Measurements from ENCODE around the gene SLC50A1. TPM values are rescaled to one million over a fixed set of nuclear protein-coding genes. Genes with fewer than 3 reads are reported as not detected.

Gene SLC50A1
- total and polyA plus RNA-seq, 2 experiments from 2014 or later: 88.6 to 111 TPM

- peak; percentile 86 for DNase-seq (ENCODE audit: low spot score)
- TF ChIP-seq, protein P1, sequence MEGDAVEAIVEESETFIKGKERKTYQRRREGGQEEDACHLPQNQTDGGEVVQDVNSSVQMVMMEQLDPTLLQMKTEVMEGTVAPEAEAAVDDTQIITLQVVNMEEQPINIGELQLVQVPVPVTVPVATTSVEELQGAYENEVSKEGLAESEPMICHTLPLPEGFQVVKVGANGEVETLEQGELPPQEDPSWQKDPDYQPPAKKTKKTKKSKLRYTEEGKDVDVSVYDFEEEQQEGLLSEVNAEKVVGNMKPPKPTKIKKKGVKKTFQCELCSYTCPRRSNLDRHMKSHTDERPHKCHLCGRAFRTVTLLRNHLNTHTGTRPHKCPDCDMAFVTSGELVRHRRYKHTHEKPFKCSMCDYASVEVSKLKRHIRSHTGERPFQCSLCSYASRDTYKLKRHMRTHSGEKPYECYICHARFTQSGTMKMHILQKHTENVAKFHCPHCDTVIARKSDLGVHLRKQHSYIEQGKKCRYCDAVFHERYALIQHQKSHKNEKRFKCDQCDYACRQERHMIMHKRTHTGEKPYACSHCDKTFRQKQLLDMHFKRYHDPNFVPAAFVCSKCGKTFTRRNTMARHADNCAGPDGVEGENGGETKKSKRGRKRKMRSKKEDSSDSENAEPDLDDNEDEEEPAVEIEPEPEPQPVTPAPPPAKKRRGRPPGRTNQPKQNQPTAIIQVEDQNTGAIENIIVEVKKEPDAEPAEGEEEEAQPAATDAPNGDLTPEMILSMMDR (IDR thresholded peaks at IDR 0.05; ENCODE audit: poor library complexity): no peak
- no peak for TF ChIP-seq EZH2 (IDR thresholded peaks at IDR 0.05; ENCODE audit: borderline replicate concordance)
- TF ChIP-seq EZH2phosphoT487 (IDR thresholded peaks at IDR 0.05; ENCODE audit: low read depth, severe bottlenecking, unreplicated experiment): no peak
- no peaks in the 10 kb centered on the region for H3K36me3 ChIP-seq (replicated peaks; ENCODE audit: insufficient read depth, low read depth)
- peaks cover 35% of the 10 kb centered on the region for H3K4me1 ChIP-seq (ENCODE audit: insufficient read depth)
- H3K4me2 ChIP-seq: peak overlapping the region; percentile 98
- H3K79me2 ChIP-seq: peaks cover 36% of the 10 kb centered on the region
- H3K9me2 ChIP-seq (replicated peaks; ENCODE audit: insufficient read depth): no peaks in the 10 kb centered on the region
- peak overlapping the region; percentile 97 for H3K27ac ChIP-seq
- H2AFZ ChIP-seq: peak overlapping the region; percentile 55
- no peaks in the 10 kb centered on the region for H3K9me3 ChIP-seq (ENCODE audit: low read depth)
- peak overlapping the region; percentile 45 for H3K4me3 ChIP-seq
- 2% methylated on average over 24 of the region's 32 CpGs for WGBS (ENCODE audit: low lambda C conversion rate, missing lambda C conversion rate)
- no peaks in the 10 kb centered on the region for H3K27me3 ChIP-seq
- H4K20me1 ChIP-seq (ENCODE audit: insufficient read depth, poor library complexity, severe bottlenecking): no peaks in the 10 kb centered on the region
Measured at GRCh38 chr1:155126556-155127104, 9.0 kb upstream of the SLC50A1 start.

GRCh38 chr1:155127105-155127966, 8.3 kb upstream of the SLC50A1 start, which contains the start of gene EFNA1:
EFNA1 (plus strand) TSS chr1:155127876; CDS start chr1:155127978, 102 bp downstream.
- H3K27ac ChIP-seq: peak within 1 kb of the TSS; percentile 97
- H4K20me1 ChIP-seq (ENCODE audit: insufficient read depth, poor library complexity, severe bottlenecking): no peaks in the 10 kb centered on the region
- peaks cover 43% of the 10 kb centered on the region for H3K79me2 ChIP-seq
- H3K4me2 ChIP-seq: peak within 1 kb of the TSS; percentile 98
- no peaks in the 10 kb centered on the region for H3K27me3 ChIP-seq
- H3K9me2 ChIP-seq (replicated peaks; ENCODE audit: insufficient read depth): no peaks in the 10 kb centered on the region
- H2AFZ ChIP-seq: peak within 1 kb of the TSS; percentile 55
- peak within 1 kb of the TSS; percentile 45 for H3K4me3 ChIP-seq
- WGBS (ENCODE audit: low lambda C conversion rate, missing lambda C conversion rate): 2% methylated on average over 47 of the region's 76 CpGs
- no peaks in the 10 kb centered on the region for H3K9me3 ChIP-seq (ENCODE audit: low read depth)
- H3K36me3 ChIP-seq (replicated peaks; ENCODE audit: insufficient read depth, low read depth): no peaks in the 10 kb centered on the region
- DNase-seq (ENCODE audit: low spot score): peak; percentile 88
- peaks cover 35% of the 10 kb centered on the region for H3K4me1 ChIP-seq (ENCODE audit: insufficient read depth)
- TF ChIP-seq EZH2phosphoT487 (IDR thresholded peaks at IDR 0.05; ENCODE audit: low read depth, severe bottlenecking, unreplicated experiment) (no peak), EZH2 (IDR thresholded peaks at IDR 0.05; ENCODE audit: borderline replicate concordance) (no peak)
- TF ChIP-seq, protein P1 (IDR thresholded peaks at IDR 0.05; ENCODE audit: poor library complexity): no peak

DNA sequence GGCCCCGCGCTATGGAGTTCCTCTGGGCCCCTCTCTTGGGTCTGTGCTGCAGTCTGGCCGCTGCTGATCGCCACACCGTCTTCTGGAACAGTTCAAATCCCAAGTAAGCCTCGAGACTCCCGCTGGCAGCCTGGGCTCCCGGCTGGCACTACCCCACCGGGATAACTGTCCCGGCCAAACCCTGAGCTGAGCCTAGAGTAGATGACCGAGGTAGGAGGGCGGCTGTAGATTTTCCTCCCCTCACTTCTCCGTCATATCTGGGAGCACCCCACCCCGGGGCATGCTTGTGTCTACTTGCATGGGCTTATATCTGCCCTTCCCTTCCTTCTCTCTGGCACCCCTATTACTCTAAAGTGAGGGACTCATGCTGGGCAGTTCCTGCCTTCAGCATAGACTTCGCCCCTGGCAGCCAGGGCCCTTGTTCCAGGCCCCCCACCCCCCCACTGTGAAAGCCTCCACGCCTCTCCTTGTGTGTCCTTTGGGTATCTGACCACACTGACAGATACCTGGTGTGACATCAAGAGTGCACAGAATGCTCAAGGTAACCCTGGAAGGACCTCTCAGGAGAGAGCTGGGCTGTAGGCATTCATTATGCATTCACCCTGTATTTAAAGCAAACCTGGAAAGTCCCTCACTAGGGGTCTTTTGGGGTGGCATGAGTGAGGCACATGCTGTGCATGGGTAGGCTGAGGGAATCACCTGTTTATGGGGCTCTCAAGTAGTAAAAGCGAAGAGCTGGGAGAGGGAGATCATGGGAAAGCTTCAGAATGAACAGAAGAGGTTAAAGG, 7.5 kb upstream of the SLC50A1 start:
- peak overlapping the region; percentile 97 for H3K27ac ChIP-seq
- H3K27me3 ChIP-seq: no peaks in the 10 kb centered on the region
- H3K79me2 ChIP-seq: peaks cover 47% of the 10 kb centered on the region
- no peaks in the 10 kb centered on the region for H3K9me3 ChIP-seq (ENCODE audit: low read depth)
- TF ChIP-seq EZH2phosphoT487 (IDR thresholded peaks at IDR 0.05; ENCODE audit: low read depth, severe bottlenecking, unreplicated experiment): no peak
- no peak for TF ChIP-seq EZH2 (IDR thresholded peaks at IDR 0.05; ENCODE audit: borderline replicate concordance)
- TF ChIP-seq, protein P1 (IDR thresholded peaks at IDR 0.05; ENCODE audit: poor library complexity): no peak
- peak overlapping the region; percentile 45 for H3K4me3 ChIP-seq
- no peak for DNase-seq (ENCODE audit: low spot score)
- no peak overlapping the region for H2AFZ ChIP-seq
- H3K4me2 ChIP-seq: peak overlapping the region; percentile 98
- WGBS (ENCODE audit: low lambda C conversion rate, missing lambda C conversion rate): 6% methylated on average over 17 of the region's 17 CpGs
- H3K4me1 ChIP-seq (ENCODE audit: insufficient read depth): peaks cover 35% of the 10 kb centered on the region
- no peaks in the 10 kb centered on the region for H3K36me3 ChIP-seq (replicated peaks; ENCODE audit: insufficient read depth, low read depth)
- H3K9me2 ChIP-seq (replicated peaks; ENCODE audit: insufficient read depth): no peaks in the 10 kb centered on the region
- no peaks in the 10 kb centered on the region for H4K20me1 ChIP-seq (ENCODE audit: insufficient read depth, poor library complexity, severe bottlenecking)
